ENCODE measurements around the gene PAPLN. TPM values are rescaled to one million over a fixed set of nuclear protein-coding genes. Genes with fewer than 3 reads are reported as not detected.

PAPLN gene
- total and polyA plus RNA-seq, 2 of the 13 experiments (the other 11 are each of a cell fraction or from before 2014, with no cell fraction given) = not detected

DNA sequence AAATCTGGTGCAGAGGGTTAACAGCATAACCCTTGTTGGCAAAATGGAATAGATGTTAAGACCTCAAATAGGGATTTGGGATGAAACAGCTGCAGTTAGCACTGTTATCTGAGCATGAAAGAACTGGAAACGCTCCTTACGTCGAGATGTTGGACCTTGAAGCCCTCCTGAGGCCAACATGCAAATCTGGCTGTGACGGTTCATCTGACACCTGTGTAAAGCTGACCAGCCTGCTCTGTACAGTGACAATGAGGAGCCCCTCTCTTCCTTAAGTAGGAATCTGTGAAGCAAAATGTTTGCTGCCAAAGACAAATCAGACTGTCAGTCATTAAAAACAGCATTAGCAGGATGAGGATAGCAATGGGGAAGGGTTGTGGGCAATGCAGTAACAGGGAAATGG lies 36.5 kb downstream of the PAPLN start:
- ChIA-PET POLR2A (no interaction called here), CTCF (ENCODE audit: low intra/inter-chr PET ratio, low total read pairs) (no interaction called here)
- Histone ChIP-seq H3K36me3 (replicated peaks in 1 of 2; ENCODE audit: control insufficient read depth in 1 of 2, insufficient read depth in 2 of 2, low read length in 2 of 2) (peaks cover 11 to 21% of the 10 kb centered on the region in 2 experiments), H3K4me2 (ENCODE audit: low read depth, low read length) (no peak overlapping the region), H3K9ac (ENCODE audit: insufficient read depth, low read depth, low read length) (no peak overlapping the region), H2AFZ (ENCODE audit: low read length) (no peak overlapping the region), H4K20me1 (ENCODE audit: insufficient read depth, low read length) (no peaks in the 10 kb centered on the region), H3K4me3 (replicated peaks in 1 of 3; ENCODE audit: insufficient read depth in 1 of 3, low read depth in 2 of 3, low read length in 3 of 3) (no peak overlapping the region), H3K27ac (ENCODE audit: extremely low read length, insufficient read depth, low read length) (no peak overlapping the region), H3K9me3 (ENCODE audit: low read length) (no peaks in the 10 kb centered on the region), H3K27me3 (ENCODE audit: control insufficient read depth in 1 of 2, insufficient read depth in 2 of 2, low read length in 2 of 2) (no peaks in the 10 kb centered on the region), H3K4me1 (ENCODE audit: insufficient read depth, low read length) (peaks cover 15% of the 10 kb centered on the region), H3K79me2 (ENCODE audit: insufficient read depth, low read length) (no peaks in the 10 kb centered on the region)
- no peak for DNase-seq (ENCODE audit: low spot score)
- intact Hi-C loops (cut with micrococcal nuclease; ENCODE audit: unreplicated experiment) = no loop called here
- TF ChIP-seq ZNF674 (CRISPR knock-in tag; IDR thresholded peaks at IDR 0.05; ENCODE audit: low read depth) (no peak), TP53 (CRISPR knock-in tag; conservative IDR thresholded peaks at IDR 0.05) (no peak), ZNF547 (CRISPR knock-in tag; IDR thresholded peaks at IDR 0.05) (no peak), ZNF558 (CRISPR knock-in tag; IDR thresholded peaks at IDR 0.05; ENCODE audit: borderline replicate concordance) (no peak), ZNF576 (CRISPR knock-in tag; IDR thresholded peaks at IDR 0.05) (no peak), ZSCAN21 (CRISPR knock-in tag; IDR thresholded peaks at IDR 0.05; ENCODE audit: borderline replicate concordance) (no peak), HOXA5 (CRISPR knock-in tag; IDR thresholded peaks at IDR 0.05) (no peak), ZNF124 (CRISPR knock-in tag; IDR thresholded peaks at IDR 0.05) (no peak), SAFB2 (CRISPR knock-in tag; IDR thresholded peaks at IDR 0.05; ENCODE audit: borderline replicate concordance, low read depth) (no peak), PAX8 (CRISPR knock-in tag; IDR thresholded peaks at IDR 0.05; ENCODE audit: borderline replicate concordance) (no peak), ZNF75D (CRISPR knock-in tag; IDR thresholded peaks at IDR 0.05; ENCODE audit: borderline replicate concordance) (no peak), AHR (CRISPR knock-in tag; IDR thresholded peaks at IDR 0.05) (no peak)
- TF ChIP-seq, protein P1, sequence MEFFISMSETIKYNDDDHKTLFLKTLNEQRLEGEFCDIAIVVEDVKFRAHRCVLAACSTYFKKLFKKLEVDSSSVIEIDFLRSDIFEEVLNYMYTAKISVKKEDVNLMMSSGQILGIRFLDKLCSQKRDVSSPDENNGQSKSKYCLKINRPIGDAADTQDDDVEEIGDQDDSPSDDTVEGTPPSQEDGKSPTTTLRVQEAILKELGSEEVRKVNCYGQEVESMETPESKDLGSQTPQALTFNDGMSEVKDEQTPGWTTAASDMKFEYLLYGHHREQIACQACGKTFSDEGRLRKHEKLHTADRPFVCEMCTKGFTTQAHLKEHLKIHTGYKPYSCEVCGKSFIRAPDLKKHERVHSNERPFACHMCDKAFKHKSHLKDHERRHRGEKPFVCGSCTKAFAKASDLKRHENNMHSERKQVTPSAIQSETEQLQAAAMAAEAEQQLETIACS (CRISPR knock-in tag; IDR thresholded peaks at IDR 0.05) = no peak
- TF ChIP-seq, protein P2, sequence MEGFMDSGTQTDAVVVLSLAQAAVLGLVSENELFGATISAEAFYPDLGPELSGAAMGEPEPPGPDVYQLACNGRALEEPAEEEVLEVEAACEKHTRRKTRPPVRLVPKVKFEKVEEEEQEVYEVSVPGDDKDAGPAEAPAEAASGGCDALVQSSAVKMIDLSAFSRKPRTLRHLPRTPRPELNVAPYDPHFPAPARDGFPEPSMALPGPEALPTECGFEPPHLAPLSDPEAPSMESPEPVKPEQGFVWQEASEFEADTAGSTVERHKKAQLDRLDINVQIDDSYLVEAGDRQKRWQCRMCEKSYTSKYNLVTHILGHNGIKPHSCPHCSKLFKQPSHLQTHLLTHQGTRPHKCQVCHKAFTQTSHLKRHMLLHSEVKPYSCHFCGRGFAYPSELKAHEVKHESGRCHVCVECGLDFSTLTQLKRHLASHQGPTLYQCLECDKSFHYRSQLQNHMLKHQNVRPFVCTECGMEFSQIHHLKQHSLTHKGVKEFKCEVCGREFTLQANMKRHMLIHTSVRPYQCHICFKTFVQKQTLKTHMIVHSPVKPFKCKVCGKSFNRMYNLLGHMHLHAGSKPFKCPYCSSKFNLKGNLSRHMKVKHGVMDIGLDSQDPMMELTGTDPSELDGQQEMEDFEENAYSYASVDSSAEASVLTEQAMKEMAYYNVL (CRISPR knock-in tag; IDR thresholded peaks at IDR 0.05; ENCODE audit: borderline replicate concordance) = no peak
- whole genome bisulfite sequencing (ENCODE audit: low lambda C conversion rate) = 73% methylated on average over 4 of the region's 4 CpGs
- in situ Hi-C loops (cut with HindIII; ENCODE audit: extremely low pct_ligation_motif_present, low pct_unique_long_range_greater_than_20kb) = no loop called here
- no peak for ATAC-seq
- FAIRE-seq = no peak
- BruUV-seq (replicated peaks) = no TSS peak
